ENCODE results near the gene IGFLR1. TPM values are rescaled to one million over a fixed set of nuclear protein-coding genes. Genes with fewer than 3 reads are reported as not detected.

IGFLR1 gene
- total and polyA plus RNA-seq, 9 of the 15 experiments (the other 6 are each of a cell fraction or from before 2014, with no cell fraction given) = 1.0 to 14.3 (median 4.6) TPM

GRCh38 chr19:35751839-35752745 lies 9.8 kb upstream of the IGFLR1 start (continued):
- TF ChIP-seq ZNF583 (CRISPR knock-in tag; IDR thresholded peaks at IDR 0.05) (no peak), ZNF395 (CRISPR knock-in tag; IDR thresholded peaks at IDR 0.05) (no peak)
- TF ChIP-seq, protein P1, sequence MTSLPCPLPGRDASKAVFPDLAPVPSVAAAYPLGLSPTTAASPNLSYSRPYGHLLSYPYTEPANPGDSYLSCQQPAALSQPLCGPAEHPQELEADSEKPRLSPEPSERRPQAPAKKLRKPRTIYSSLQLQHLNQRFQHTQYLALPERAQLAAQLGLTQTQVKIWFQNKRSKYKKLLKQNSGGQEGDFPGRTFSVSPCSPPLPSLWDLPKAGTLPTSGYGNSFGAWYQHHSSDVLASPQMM (CRISPR knock-in tag; IDR thresholded peaks at IDR 0.05) = no peak

DNA sequence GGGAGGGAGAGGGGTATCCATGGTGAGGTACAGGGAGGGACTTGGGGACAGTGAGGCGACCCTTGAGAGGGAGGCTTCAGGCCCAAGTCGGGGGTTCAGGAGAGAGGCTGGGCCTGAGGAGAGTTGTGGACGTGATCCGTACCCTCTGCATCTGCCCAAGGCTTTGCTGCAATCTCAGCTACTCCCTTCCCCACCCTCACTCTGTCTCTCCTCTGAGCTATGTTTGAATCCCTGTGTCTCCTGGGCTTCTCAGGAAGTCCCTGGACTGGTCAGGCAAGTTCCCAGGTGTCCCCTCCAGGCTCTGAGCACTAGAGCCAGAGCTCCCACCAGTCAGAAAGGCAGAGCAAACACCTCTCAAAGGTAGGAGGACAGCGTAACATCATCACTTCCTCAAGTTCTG lies 7.9 kb upstream of the IGFLR1 start:
- DNase-seq (ENCODE audit: extremely low read depth in 1 of 4, low spot score in 3 of 4) (no peak), ATAC-seq (no peak), FAIRE-seq (no peak)
- CTCF ChIA-PET (ENCODE audit: low intra/inter-chr PET ratio) = no interaction called here
- Histone ChIP-seq H4K20me1 (replicated peaks; ENCODE audit: control insufficient read depth, insufficient read depth, low read length) (no peaks in the 10 kb centered on the region), H2AFZ (ENCODE audit: low read depth, low read length) (no peak overlapping the region), H3K9ac (ENCODE audit: insufficient read depth in 1 of 2, low read depth in 2 of 2, low read length in 2 of 2) (peak overlapping the region in 1 of 2 experiments; percentile 81; a peak in 3 of 4 replicates), H3K9me3 (replicated peaks; ENCODE audit: control insufficient read depth, insufficient read depth, low read depth, low read length) (no peaks in the 10 kb centered on the region), H3K27ac (ENCODE audit: extremely low read depth, low read depth, low read length) (no peak overlapping the region), H3K36me3 (ENCODE audit: control insufficient read depth, insufficient read depth, low read length) (peaks cover 23% of the 10 kb centered on the region; the same call in 1 of the 3 replicates), H3K27me3 (ENCODE audit: control insufficient read depth in 2 of 2, insufficient read depth in 2 of 2, low read length in 2 of 2) (no peaks in the 10 kb centered on the region), H3K4me1 (replicated peaks in 1 of 2; ENCODE audit: control insufficient read depth in 2 of 2, insufficient read depth in 2 of 2, low read length in 2 of 2) (peaks cover 9 to 27% of the 10 kb centered on the region in 2 experiments; a peak in 4 of 5 replicates), H3K9me1 (ENCODE audit: control insufficient read depth, insufficient read depth, low read length) (no peaks in the 10 kb centered on the region), H3K79me2 (ENCODE audit: control insufficient read depth, insufficient read depth, low read length) (peaks cover 16% of the 10 kb centered on the region), H3K4me3 (no peak overlapping the region), H3K4me2 (ENCODE audit: insufficient read depth, low read length) (no peak overlapping the region)
- TF ChIP-seq HDAC1 (IDR thresholded peaks at IDR 0.05) = no peak
- TF ChIP-seq SRSF1 (IDR thresholded peaks at IDR 0.05; ENCODE audit: low read depth, low read length) = no peak
- no peak for TF ChIP-seq FOXP1 (CRISPR knock-in tag; IDR thresholded peaks at IDR 0.05)
- no peak for TF ChIP-seq ZNF644 (tag; IDR thresholded peaks at IDR 0.05; ENCODE audit: low read depth)
- TF ChIP-seq TEAD4 (IDR thresholded peaks at IDR 0.05; ENCODE audit: low read length) = no peak
- no peak for TF ChIP-seq TEAD4 (CRISPR knock-in tag; IDR thresholded peaks at IDR 0.05; ENCODE audit: borderline replicate concordance)
- no peak for TF ChIP-seq WHSC1 (IDR thresholded peaks at IDR 0.05; ENCODE audit: low read length)
- no peak for TF ChIP-seq ZNF408 (CRISPR knock-in tag; IDR thresholded peaks at IDR 0.05; ENCODE audit: low read depth)
- no peak for TF ChIP-seq NFATC3 (IDR thresholded peaks at IDR 0.05)
- TF ChIP-seq, protein P2, sequence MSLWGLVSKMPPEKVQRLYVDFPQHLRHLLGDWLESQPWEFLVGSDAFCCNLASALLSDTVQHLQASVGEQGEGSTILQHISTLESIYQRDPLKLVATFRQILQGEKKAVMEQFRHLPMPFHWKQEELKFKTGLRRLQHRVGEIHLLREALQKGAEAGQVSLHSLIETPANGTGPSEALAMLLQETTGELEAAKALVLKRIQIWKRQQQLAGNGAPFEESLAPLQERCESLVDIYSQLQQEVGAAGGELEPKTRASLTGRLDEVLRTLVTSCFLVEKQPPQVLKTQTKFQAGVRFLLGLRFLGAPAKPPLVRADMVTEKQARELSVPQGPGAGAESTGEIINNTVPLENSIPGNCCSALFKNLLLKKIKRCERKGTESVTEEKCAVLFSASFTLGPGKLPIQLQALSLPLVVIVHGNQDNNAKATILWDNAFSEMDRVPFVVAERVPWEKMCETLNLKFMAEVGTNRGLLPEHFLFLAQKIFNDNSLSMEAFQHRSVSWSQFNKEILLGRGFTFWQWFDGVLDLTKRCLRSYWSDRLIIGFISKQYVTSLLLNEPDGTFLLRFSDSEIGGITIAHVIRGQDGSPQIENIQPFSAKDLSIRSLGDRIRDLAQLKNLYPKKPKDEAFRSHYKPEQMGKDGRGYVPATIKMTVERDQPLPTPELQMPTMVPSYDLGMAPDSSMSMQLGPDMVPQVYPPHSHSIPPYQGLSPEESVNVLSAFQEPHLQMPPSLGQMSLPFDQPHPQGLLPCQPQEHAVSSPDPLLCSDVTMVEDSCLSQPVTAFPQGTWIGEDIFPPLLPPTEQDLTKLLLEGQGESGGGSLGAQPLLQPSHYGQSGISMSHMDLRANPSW (CRISPR knock-in tag; IDR thresholded peaks at IDR 0.05) = no peak
- no peak for TF ChIP-seq SRF (CRISPR knock-in tag; IDR thresholded peaks at IDR 0.05)
- no peak for TF ChIP-seq ZNF143 (CRISPR knock-in tag; IDR thresholded peaks at IDR 0.05)
- TF ChIP-seq POLR2A (conservative IDR thresholded peaks at IDR 0.05) = no peak
- no peak for TF ChIP-seq POLR2G (IDR thresholded peaks at IDR 0.05; ENCODE audit: low read depth, low read length)
- in situ Hi-C loops (cut with MboI) (no loop called here), intact Hi-C loops (cut with micrococcal nuclease) (no loop called here)
- BruUV-seq (replicated peaks) = no TSS peak
- 100% methylated on average over 1 of the region's 5 CpGs for WGBS (ENCODE audit: insufficient coverage, low coverage, missing lambda C conversion rate)
- POLR2A ChIA-PET = interaction anchor here (1.3 kb wide), 1 partner anchor 15 kb away, joined by 4 read pairs; no protein-coding TSS in a partner anchor
